MM.1S (cell line): Measurements from ENCODE around the gene LLGL1.

ENCODE experiments used
- DNase-seq: peaks from one replicate; pipeline ENCODE4 v3.0.0-alpha.2; 2015
- H2AFZ ChIP-seq: fragments of 300-600 bp; sonication (generic); 2 replicates; pipeline ENCODE4 v1.6.0; 2016; ENCODE audit warnings: antibody characterized with exemption, low read length
- H3F3A ChIP-seq: fragments of 300-600 bp; sonication (generic); 2 replicates; pipeline ENCODE4 v1.6.1; 2016; ENCODE audit warnings: mild to moderate bottlenecking, antibody characterized with exemption, low read length, moderate library complexity, mixed read lengths; ENCODE audit not compliant: insufficient read depth
- H3K27ac ChIP-seq: fragments of 300-600 bp; sonication (generic); 2 replicates; pipeline ENCODE4 v1.5.1; 2016; ENCODE audit warnings: mild to moderate bottlenecking, low read length
- H3K27me3 ChIP-seq: fragments of 300-600 bp; sonication (generic); replicated peaks from 2 replicates; pipeline ENCODE4 v1.6.0; 2016; ENCODE audit warnings: low read length; ENCODE audit not compliant: insufficient read depth
- H3K36me3 ChIP-seq: fragments of 300-600 bp; sonication (generic); replicated peaks from 2 replicates; pipeline ENCODE4 v1.6.1; 2016; ENCODE audit warnings: mild to moderate bottlenecking, low read length, mixed read lengths; ENCODE audit not compliant: insufficient read depth
- H3K4me1 ChIP-seq: fragments of 300-600 bp; sonication (generic); 2 replicates; pipeline ENCODE4 v1.6.1; 2016; ENCODE audit warnings: low read length, mixed read lengths
- H3K4me2 ChIP-seq: fragments of 300-600 bp; sonication (generic); 2 replicates; pipeline ENCODE4 v1.6.0; 2016; ENCODE audit warnings: low read depth, low read length
- H3K4me3 ChIP-seq: fragments of 300-600 bp; sonication (generic); 2 replicates; pipeline ENCODE4 v1.5.1; 2016; ENCODE audit warnings: low read length, mixed read lengths
- H3K79me2 ChIP-seq: fragments of 300-600 bp; sonication (generic); 2 replicates; pipeline ENCODE4 v1.6.1; 2016; ENCODE audit warnings: mixed run types, low read length, mixed read lengths
- H3K9ac ChIP-seq: fragments of 300-600 bp; sonication (generic); 2 replicates; pipeline ENCODE4 v1.6.1; 2016; ENCODE audit warnings: low read length, mixed read lengths
- H3K9me2 ChIP-seq: fragments of 300-600 bp; sonication (generic); replicated peaks from 2 replicates; pipeline ENCODE4 v1.6.1; 2016; ENCODE audit warnings: mild to moderate bottlenecking, low read length, mixed read lengths; ENCODE audit not compliant: insufficient read depth
- H3K9me3 ChIP-seq: fragments of 300-600 bp; sonication (generic); replicated peaks from 2 replicates; pipeline ENCODE4 v1.6.1; 2016; ENCODE audit warnings: mild to moderate bottlenecking, low read length, mixed read lengths; ENCODE audit not compliant: insufficient read depth
- H4K20me1 ChIP-seq: fragments of 300-600 bp; sonication (generic); 2 replicates; pipeline ENCODE4 v1.6.1; 2016; ENCODE audit warnings: mild to moderate bottlenecking, low read length, moderate library complexity, mixed read lengths; ENCODE audit not compliant: insufficient read depth
- CTCF ChIP-seq: fragments of 300-600 bp; sonication (generic); IDR thresholded peaks from 2 replicates; pipeline ENCODE4 v1.5.1; 2016; ENCODE audit warnings: antibody characterized with exemption, low read length, mixed read lengths
- EZH2 ChIP-seq: fragments of 300-600 bp; sonication (generic); optimal IDR thresholded peaks from 2 replicates; pipeline ENCODE3; 2017; ENCODE audit warnings: low read depth, mild to moderate bottlenecking, antibody characterized with exemption, low read length, mixed read lengths
- EZH2phosphoT487 ChIP-seq: fragments of 300-600 bp; sonication (generic); IDR thresholded peaks from 2 replicates; pipeline ENCODE4 v1.6.1; 2018; ENCODE audit warnings: antibody characterized with exemption, low read length

The LLGL1 gene

GRCh38 chr17:18224053-18224386, 1.4 kb upstream of the LLGL1 start:
- no peak for DNase-seq
- H3K27me3 ChIP-seq: no peaks in the 10 kb centered on the region
- H2AFZ ChIP-seq: no peak overlapping the region
- no peak overlapping the region for H3K4me3 ChIP-seq
- no peak overlapping the region for H3K9ac ChIP-seq
- no peaks in the 10 kb centered on the region for H3F3A ChIP-seq
- no peaks in the 10 kb centered on the region for H4K20me1 ChIP-seq
- H3K79me2 ChIP-seq: 0 out of 2 replicates have a peak, but pooled peaks cover 4% of the 10 kb centered on the region
- no peak overlapping the region for H3K27ac ChIP-seq
- no peak overlapping the region for H3K4me2 ChIP-seq
- H3K36me3 ChIP-seq: no peaks in the 10 kb centered on the region
- no peaks in the 10 kb centered on the region for H3K4me1 ChIP-seq
- TF ChIP-seq EZH2: no peak
- TF ChIP-seq EZH2phosphoT487: no peak
- no peak for TF ChIP-seq CTCF
- no peaks in the 10 kb centered on the region for H3K9me2 ChIP-seq
- no peaks in the 10 kb centered on the region for H3K9me3 ChIP-seq

- Histone ChIP-seq H3K9ac (no peak overlapping the region), H3K9me3 (no peaks in the 10 kb centered on the region), H3K27ac (no peak overlapping the region), H4K20me1 (no peaks in the 10 kb centered on the region), H3K79me2 (0 out of 2 replicates have a peak, but pooled peaks cover 4% of the 10 kb centered on the region), H3K27me3 (no peaks in the 10 kb centered on the region), H3K9me2 (no peaks in the 10 kb centered on the region), H3K4me3 (peak overlapping the region; percentile 53; the same call in 1 of the 2 replicates), H3K36me3 (no peaks in the 10 kb centered on the region), H3K4me2 (peak overlapping the region; percentile 93), H3K4me1 (no peaks in the 10 kb centered on the region), H3F3A (no peaks in the 10 kb centered on the region), H2AFZ (peak overlapping the region; percentile 82)
- DNase-seq: no peak
- no peak for TF ChIP-seq EZH2
Measured at GRCh38 chr17:18224387-18225120, 881 bp upstream of the LLGL1 start.

DNA sequence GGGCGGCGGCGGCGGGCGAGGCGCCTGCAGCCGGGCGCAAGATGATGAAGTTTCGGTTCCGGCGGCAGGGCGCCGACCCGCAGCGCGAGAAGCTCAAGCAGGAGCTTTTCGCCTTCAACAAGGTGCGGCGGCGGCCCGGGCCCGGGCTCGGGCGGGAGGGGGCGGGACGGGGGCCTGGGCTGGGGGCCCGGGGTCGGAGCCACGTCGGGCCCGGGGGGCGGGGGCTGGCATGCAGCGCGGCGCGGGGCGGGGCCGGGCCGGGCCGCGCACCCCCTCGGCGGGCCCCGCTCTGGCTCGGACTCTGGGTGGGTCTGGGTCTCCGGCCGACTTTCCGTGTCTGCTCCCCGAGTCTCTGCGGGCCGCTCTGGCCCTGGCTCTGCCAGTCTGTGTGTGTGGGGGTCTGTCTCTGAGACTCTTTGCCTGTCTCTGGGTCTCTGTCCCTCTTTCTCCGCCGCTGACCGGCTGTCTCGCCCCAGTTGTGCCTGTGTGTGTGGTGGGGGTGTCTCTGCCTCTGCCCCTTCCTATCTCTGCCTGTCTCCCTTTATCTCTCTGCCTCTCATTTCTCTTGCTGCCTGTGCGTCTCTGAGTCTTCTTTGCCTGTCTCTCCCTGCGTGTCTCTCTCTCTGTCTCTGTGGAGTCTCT, 328 bp downstream of the LLGL1 start:
- peak overlapping the region; percentile 69 for H3K4me3 ChIP-seq

More for the DNA sequence above, 328 bp downstream of the LLGL1 start:
- Histone ChIP-seq H3K9me3 (no peaks in the 10 kb centered on the region), H3F3A (no peaks in the 10 kb centered on the region), H3K79me2 (0 out of 2 replicates have a peak, but pooled peaks cover 4% of the 10 kb centered on the region), H3K9me2 (no peaks in the 10 kb centered on the region), H3K4me2 (peak overlapping the region; percentile 78), H3K27me3 (no peaks in the 10 kb centered on the region), H3K9ac (peak overlapping the region; percentile 39; the same call in 1 of the 2 replicates), H4K20me1 (no peaks in the 10 kb centered on the region), H2AFZ (peak overlapping the region; percentile 83), H3K36me3 (no peaks in the 10 kb centered on the region), H3K4me1 (no peaks in the 10 kb centered on the region), H3K27ac (no peak overlapping the region)
- DNase-seq: no peak
- TF ChIP-seq CTCF (no peak), EZH2 (no peak), EZH2phosphoT487 (no peak)
